Activated naive CD4-positive, alpha-beta T cell treated with anti-CD3 and anti-CD28 coated beads, Interleukin-2, amount 50 U/mL, for 24 hours (primary cell): ENCODE data around the gene GAB3.
"Not testable (repeated sequence)": the region's sequence is repeated elsewhere in the genome, so short reads cannot be mapped to it uniquely, and the experiment has no call there.

Experiments
- H3K27ac Mint-ChIP-seq: one replicate; pipeline ENCODE4 v1.8.0; 2021; ENCODE audit warnings: mild to moderate bottlenecking, mixed read lengths
- H3K27me3 Mint-ChIP-seq: one replicate; pipeline ENCODE4 v1.8.0; 2021; ENCODE audit warnings: mixed read lengths
- H3K36me3 Mint-ChIP-seq: one replicate; pipeline ENCODE4 v1.8.0; 2021; ENCODE audit warnings: mixed read lengths
- H3K4me1 Mint-ChIP-seq: one replicate; pipeline ENCODE4 v1.8.0; 2021; ENCODE audit warnings: mixed read lengths
- H3K4me3 Mint-ChIP-seq: one replicate; pipeline ENCODE4 v1.8.0; 2021; ENCODE audit warnings: mild to moderate bottlenecking, mixed read lengths
- H3K9me3 Mint-ChIP-seq: one replicate; pipeline ENCODE4 v1.8.0; 2021; ENCODE audit warnings: mixed read lengths

GAB3 gene

DNA sequence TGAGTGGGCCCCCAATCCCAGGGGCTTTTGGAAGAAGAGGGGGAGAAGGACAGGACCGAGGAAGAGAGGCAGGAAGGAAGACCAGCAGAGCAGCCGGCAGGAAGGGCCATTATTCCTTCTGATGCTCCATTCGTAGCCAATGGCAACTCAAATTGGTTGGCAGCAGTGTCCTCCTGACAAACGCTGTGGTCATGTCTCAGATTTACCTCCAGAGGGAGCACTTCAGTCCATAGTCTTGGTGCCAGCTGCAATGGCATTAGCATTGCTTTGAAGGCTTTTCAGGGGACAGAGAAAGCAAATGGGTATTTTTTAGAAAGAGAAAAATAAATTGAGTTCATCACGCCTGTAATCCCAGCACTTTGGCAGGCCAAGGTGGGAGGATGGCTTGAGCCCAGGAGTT, 121.9 kb downstream of the GAB3 start:
- H3K27me3 Mint-ChIP-seq, H3K27ac Mint-ChIP-seq, H3K4me1 Mint-ChIP-seq, H3K36me3 Mint-ChIP-seq, H3K4me3 Mint-ChIP-seq, H3K9me3 Mint-ChIP-seq: not testable (repeated sequence)
